B cell (primary cell): ENCODE measurements around the gene NOS1. TPM values are rescaled to one million over a fixed set of nuclear protein-coding genes. Genes with fewer than 3 reads are reported as not detected.

ENCODE experiments used
- ATAC-seq: fragments of 200-7000 bp; cut with Tn5 transposase; one replicate; pipeline ENCODE4 v1.10.0; 2021; ENCODE audit warnings: low read depth, mild to moderate bottlenecking, moderate number of reproducible peaks, moderate library complexity
- CTCF ChIA-PET: fragments of 350-600 bp; sonication (Branson Sonifier 250); formaldehyde crosslinking; loops from one replicate; lab custom pipeline; 2021; ENCODE audit warnings: antibody characterized with exemption, inconsistent platforms; lab: Charles Lee
- POLR2A ChIA-PET: fragments of 350-600 bp; sonication (Branson Sonifier 250); formaldehyde crosslinking; loops from one replicate; lab custom pipeline; 2021; ENCODE audit warnings: antibody characterized with exemption; lab: Charles Lee
- DNase-seq: peaks from one replicate; pipeline ENCODE4 v3.0.0; 2013
- H2AFZ ChIP-seq: 2 replicates; pipeline ENCODE4 v1.6.1; 2012; ENCODE audit warnings: mild to moderate bottlenecking, low read depth, low read length; ENCODE audit not compliant: insufficient read depth, poor library complexity, severe bottlenecking
- H3K27ac ChIP-seq, 2 donors: 1 replicate in 1 of 2; 2 replicates in 1 of 2; pipeline ENCODE4 v1.5.1; 2012 to 2013; ENCODE audit warnings: low read length in 2 of 2, mild to moderate bottlenecking in 2 of 2, moderate library complexity in 1 of 2
- H3K27me3 ChIP-seq, 4 experiments: fragments of 200-600 bp in 1 of 4; sonication (generic) in 1 of 4; replicated peaks in 1 of 4; 1 replicate in 2 of 4; 2 replicates in 2 of 4; pipeline versions ENCODE4 v1.6.1 to v1.7.0; 2013 to 2016; ENCODE audit warnings: low read length in 3 of 4, mild to moderate bottlenecking in 2 of 4, mixed read lengths in 1 of 4, moderate library complexity in 1 of 4; ENCODE audit not compliant: insufficient read depth in 4 of 4, control insufficient read depth in 3 of 4; ENCODE audit errors: control extremely low read depth in 1 of 4
- H3K36me3 ChIP-seq, 2 experiments: replicated peaks in 1 of 2; 1 replicate in 1 of 2; 2 replicates in 1 of 2; pipeline versions ENCODE4 v1.6.1 to v1.7.1; 2013; ENCODE audit warnings: low read length in 1 of 2; ENCODE audit not compliant: insufficient read depth in 2 of 2, control insufficient read depth in 1 of 2; ENCODE audit errors: control extremely low read depth in 1 of 2, extremely low read depth in 1 of 2
- H3K4me1 ChIP-seq, 2 donors: fragments of 200-600 bp in 1 of 2; sonication (generic) in 1 of 2; 1 replicate in 1 of 2; 2 replicates in 1 of 2; pipeline versions ENCODE4 v1.5.1 to v1.6.1; 2013 to 2017; ENCODE audit warnings: low read length in 2 of 2; ENCODE audit not compliant: control insufficient read depth in 2 of 2, insufficient read depth in 2 of 2
- H3K4me2 ChIP-seq: replicated peaks from 2 replicates; pipeline ENCODE3; 2012; ENCODE audit warnings: mild to moderate bottlenecking, low read depth, low read length; ENCODE audit not compliant: poor library complexity, severe bottlenecking
- H3K4me3 ChIP-seq, 5 experiments: fragments of 200-600 bp in 1 of 5; sonication (generic) in 1 of 5; 1 replicate in 3 of 5; 2 replicates in 2 of 5; pipeline versions ENCODE4 v1.5.1 to v1.7.0; 2011 to 2016; ENCODE audit warnings: low read length in 4 of 5, mild to moderate bottlenecking in 4 of 5, low read depth in 2 of 5, control low read depth in 1 of 5, moderate library complexity in 1 of 5; ENCODE audit not compliant: insufficient read depth in 1 of 5; ENCODE audit errors: control extremely low read depth in 1 of 5, extremely low read depth in 1 of 5
- H3K79me2 ChIP-seq: fragments of 200-600 bp; sonication (generic); one replicate; pipeline ENCODE4 v1.6.0; 2016; ENCODE audit warnings: low read length; ENCODE audit not compliant: control insufficient read depth, insufficient read depth
- H3K9ac ChIP-seq: fragments of 200-600 bp; sonication (generic); 2 replicates; pipeline ENCODE4 v1.6.1; 2017; ENCODE audit warnings: mild to moderate bottlenecking, low read length, moderate library complexity
- H3K9me3 ChIP-seq, 3 donors: one replicate each; pipeline versions ENCODE4 v1.6.1 to v1.7.1; 2013; ENCODE audit warnings: low read length in 2 of 3; ENCODE audit not compliant: control insufficient read depth in 2 of 3, insufficient read depth in 1 of 3; ENCODE audit errors: control extremely low read depth in 1 of 3
- H4K20me1 ChIP-seq: 2 replicates; pipeline ENCODE4 v1.6.0; 2012; ENCODE audit warnings: mild to moderate bottlenecking, low read length; ENCODE audit not compliant: insufficient read depth, control insufficient read depth, poor library complexity, severe bottlenecking
- H3K27ac Mint-ChIP-seq: one replicate; pipeline ENCODE4 v1.8.0; 2021; ENCODE audit warnings: mixed read lengths
- H3K27me3 Mint-ChIP-seq: one replicate; pipeline ENCODE4 v1.8.0; 2021; ENCODE audit warnings: mixed read lengths
- H3K4me1 Mint-ChIP-seq: one replicate; pipeline ENCODE4 v1.8.0; 2021; ENCODE audit warnings: mixed read lengths
- H3K4me3 Mint-ChIP-seq: one replicate; pipeline ENCODE4 v1.8.0; 2021; ENCODE audit warnings: mixed read lengths
- H3K9me3 Mint-ChIP-seq: one replicate; pipeline ENCODE4 v1.8.0; 2022; ENCODE audit warnings: mixed read lengths; ENCODE audit not compliant: insufficient read depth
- EZH2 ChIP-seq: IDR thresholded peaks from 2 replicates; pipeline ENCODE4 v1.6.1; 2012; ENCODE audit warnings: borderline replicate concordance, low read depth, mild to moderate bottlenecking, moderate library complexity, low read length; ENCODE audit not compliant: insufficient read depth, poor library complexity, severe bottlenecking
- WGBS: methylation state at CpG from one replicate; pipeline ENCODE4 v1.1.5; 2013; ENCODE audit warnings: missing lambda C conversion rate; ENCODE audit not compliant: insufficient coverage; 5-methylcytosine and 5-hydroxymethylcytosine counted together
- intact Hi-C: fragments of 100-400 bp; cut with micrococcal nuclease; formaldehyde crosslinking; loops from one replicate; pipeline ENCODE4 v1.10.0; 2022
- polyA plus RNA-seq: library from polyadenylated mRNA; depleted of rRNA; stranded (reverse); fragments of >200 nt; gene quantifications from 2 replicates; pipeline ENCODE4 v1.2.3, GENCODE V29; 2012
- total RNA-seq, 2 donors: library from RNA; stranded (reverse); fragments of 120-200 nt in 1 of 2; gene quantifications; 1 replicate in 1 of 2; 2 replicates in 1 of 2; pipeline versions ENCODE4 v1.2.3 to v1.2.4, GENCODE V29; 2013 to 2022
- TF ChIP-seq, protein P1 (sequence below): fragments of 200-600 bp; IDR thresholded peaks from one replicate; pipeline ENCODE4 v1.8.0; 2022; ENCODE audit warnings: antibody characterized with exemption, mild to moderate bottlenecking

The NOS1 gene
- total and polyA plus RNA-seq, 2 donors (not counting 1 experiment from before 2014, with no cell fraction given): not detected

DNA sequence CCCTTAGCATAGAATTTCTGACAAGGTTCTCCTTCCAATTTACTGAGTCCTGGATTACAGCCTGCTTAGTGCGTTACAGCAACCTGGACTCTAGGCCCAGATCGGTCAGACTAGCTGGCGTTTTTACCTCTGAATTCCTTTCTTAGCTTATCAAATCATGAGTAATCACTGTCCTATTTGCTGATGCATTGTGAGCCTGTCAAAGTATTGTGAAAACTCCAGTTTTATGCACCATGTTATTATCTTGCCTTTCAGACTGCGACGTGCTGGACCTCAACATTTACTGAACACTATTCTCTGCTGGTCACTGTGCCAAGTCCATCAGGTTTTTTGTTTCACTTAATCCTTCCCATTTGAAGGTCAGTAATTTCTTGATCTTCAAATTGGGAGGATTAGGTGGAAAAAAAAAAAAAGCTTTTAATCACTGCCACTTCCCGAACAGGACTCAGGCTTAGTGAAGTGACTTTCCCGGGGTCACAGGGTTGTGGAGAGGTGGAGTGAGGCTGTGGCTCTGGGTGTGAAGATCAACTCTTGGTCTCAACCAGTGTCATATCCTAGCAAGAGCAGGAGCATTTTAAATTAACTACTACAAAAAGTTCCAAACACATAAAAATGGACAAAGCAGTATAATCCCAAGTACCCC is 202.4 kb downstream of the NOS1 start:
- ATAC-seq (no peak), DNase-seq (no peak)
- Histone ChIP-seq H4K20me1 (peaks cover 11% of the 10 kb centered on the region), H3K79me2 (no peaks in the 10 kb centered on the region), H3K9me3 (no peaks in the 10 kb centered on the region), H3K27ac (no peak overlapping the region), H3K4me3 (no peak overlapping the region), H3K36me3 (peaks cover 0 to 93% of the 10 kb centered on the region in 2 experiments), H3K27me3 (no peaks in the 10 kb centered on the region), H3K4me1 (no peaks in the 10 kb centered on the region), H2AFZ (no peak overlapping the region), H3K9ac (no peak overlapping the region), H3K4me2 (no peak overlapping the region)
- H3K4me3 Mint-ChIP-seq: no peak overlapping the region
- TF ChIP-seq EZH2: no peak
- TF ChIP-seq, protein P1, sequence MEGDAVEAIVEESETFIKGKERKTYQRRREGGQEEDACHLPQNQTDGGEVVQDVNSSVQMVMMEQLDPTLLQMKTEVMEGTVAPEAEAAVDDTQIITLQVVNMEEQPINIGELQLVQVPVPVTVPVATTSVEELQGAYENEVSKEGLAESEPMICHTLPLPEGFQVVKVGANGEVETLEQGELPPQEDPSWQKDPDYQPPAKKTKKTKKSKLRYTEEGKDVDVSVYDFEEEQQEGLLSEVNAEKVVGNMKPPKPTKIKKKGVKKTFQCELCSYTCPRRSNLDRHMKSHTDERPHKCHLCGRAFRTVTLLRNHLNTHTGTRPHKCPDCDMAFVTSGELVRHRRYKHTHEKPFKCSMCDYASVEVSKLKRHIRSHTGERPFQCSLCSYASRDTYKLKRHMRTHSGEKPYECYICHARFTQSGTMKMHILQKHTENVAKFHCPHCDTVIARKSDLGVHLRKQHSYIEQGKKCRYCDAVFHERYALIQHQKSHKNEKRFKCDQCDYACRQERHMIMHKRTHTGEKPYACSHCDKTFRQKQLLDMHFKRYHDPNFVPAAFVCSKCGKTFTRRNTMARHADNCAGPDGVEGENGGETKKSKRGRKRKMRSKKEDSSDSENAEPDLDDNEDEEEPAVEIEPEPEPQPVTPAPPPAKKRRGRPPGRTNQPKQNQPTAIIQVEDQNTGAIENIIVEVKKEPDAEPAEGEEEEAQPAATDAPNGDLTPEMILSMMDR: no peak
- H3K27me3 Mint-ChIP-seq: no peaks in the 10 kb centered on the region
- CTCF ChIA-PET: no interaction called here
- intact Hi-C loops: no loop called here
- POLR2A ChIA-PET: no interaction called here
- peaks cover 4% of the 10 kb centered on the region for H3K4me1 Mint-ChIP-seq
- no peaks in the 10 kb centered on the region for H3K9me3 Mint-ChIP-seq
- 100% methylated on average over 2 of the region's 7 CpGs for WGBS
- H3K27ac Mint-ChIP-seq: no peak overlapping the region

Other genes with a start within 250 kb of the NOS1 start
- gene FBXO21, start 171.2 kb downstream of the NOS1 start, total RNA-seq: 55.7 and 59.9 TPM in 2 replicates
- gene FBXO21, start 171.2 kb downstream of the NOS1 start, polyA plus RNA-seq: 28.2 and 29.7 TPM in 2 replicates